K562 (cell line): ENCODE data around the gene MON2. TPM values are rescaled to one million over a fixed set of nuclear protein-coding genes. Genes with fewer than 3 reads are reported as not detected.

ENCODE experiments used
- ATAC-seq: fragments of 200-7000 bp; cut with Tn5 transposase; 3 replicates; pipeline ENCODE4 v1.9.1; 2020; ENCODE audit warnings: moderate library complexity
- BruUV-seq: library from RNA; stranded (reverse); fragments of 400-500 nt; replicated peaks from 2 replicates; lab custom pipeline; 2021; lab: Mats Ljungman, UMichigan
- CTCF ChIA-PET: fragments of 300-600 bp; formaldehyde crosslinking; extraction: SDS; loops from one replicate; lab custom pipeline; 2021; ENCODE audit warnings: low intra/inter-chr PET ratio; lab: Yijun Ruan, JAX
- POLR2A ChIA-PET: fragments of 300-600, 350-650 bp; sonication (Branson Sonifier 250); formaldehyde crosslinking; extraction: SDS; loops from one replicate; lab custom pipeline; 2021; ENCODE audit warnings: antibody characterized with exemption, inconsistent platforms; lab: Yijun Ruan, JAX
- DNase-seq, 4 experiments: peaks; one replicate each; pipeline versions ENCODE4 v3.0.0 to v3.0.0-alpha.2; 2011 to 2018; ENCODE audit warnings: low spot score in 3 of 4, mixed read lengths in 3 of 4; ENCODE audit errors: extremely low read depth in 1 of 4
- FAIRE-seq: peaks from 2 replicates; lab custom pipeline; 2011; peaks lifted over from hg19 to GRCh38; lab: Jason Lieb, UNC
- H2AFZ ChIP-seq: 2 replicates; pipeline ENCODE4 v1.6.0; 2011; ENCODE audit warnings: low read depth, low read length, control low read depth, inconsistent platforms
- H3K27ac ChIP-seq: fragments of 200-600 bp; 3 replicates; pipeline ENCODE4 v1.8.0; 2011; ENCODE audit warnings: low read depth, mild to moderate bottlenecking, control low read depth, inconsistent platforms, low read length, moderate library complexity, mixed read lengths; ENCODE audit errors: extremely low read depth
- H3K27me3 ChIP-seq, 2 experiments: fragments of 300-600 bp in 1 of 2; 2 replicates in 1 of 2; 3 replicates in 1 of 2; pipeline versions ENCODE4 v1.6.0 to v1.8.0; 2011; ENCODE audit warnings: inconsistent platforms in 2 of 2, low read length in 2 of 2, mild to moderate bottlenecking in 1 of 2, mixed read lengths in 1 of 2, moderate library complexity in 1 of 2; ENCODE audit not compliant: control insufficient read depth in 2 of 2, insufficient read depth in 2 of 2
- H3K36me3 ChIP-seq: fragments of 300-600 bp; 3 replicates; pipeline ENCODE4 v1.8.0; 2011; ENCODE audit warnings: mild to moderate bottlenecking, low read length, inconsistent platforms; ENCODE audit not compliant: control insufficient read depth, insufficient read depth
- H3K4me1 ChIP-seq, 2 experiments: fragments of 200-600 bp in 1 of 2; replicated peaks in 1 of 2; 2 replicates in 1 of 2; 3 replicates in 1 of 2; pipeline versions ENCODE4 v1.5.1 to v1.8.0; 2011; ENCODE audit warnings: inconsistent platforms in 2 of 2, low read length in 2 of 2, mild to moderate bottlenecking in 1 of 2, mixed read lengths in 1 of 2, moderate library complexity in 1 of 2; ENCODE audit not compliant: control insufficient read depth in 2 of 2, insufficient read depth in 2 of 2
- H3K4me2 ChIP-seq: 2 replicates; pipeline ENCODE4 v1.6.1; 2011; ENCODE audit warnings: low read length, control low read depth, inconsistent platforms, mixed read lengths; ENCODE audit not compliant: insufficient read depth
- H3K4me3 ChIP-seq: fragments of 200-600 bp; sonication (generic), shearing (Covaris generic); 2 replicates; pipeline ENCODE4 v1.5.1; 2016; ENCODE audit warnings: control low read depth, inconsistent platforms
- H3K79me2 ChIP-seq: fragments of 200-600 bp; 3 replicates; pipeline ENCODE4 v1.8.0; 2011; ENCODE audit warnings: low read length, inconsistent platforms; ENCODE audit not compliant: control insufficient read depth, insufficient read depth
- H3K9ac ChIP-seq, 2 experiments: 2 replicates each; pipeline versions ENCODE4 v1.6.0 to v1.6.1; 2011; ENCODE audit warnings: low read depth in 2 of 2, low read length in 2 of 2, control low read depth in 1 of 2, inconsistent platforms in 1 of 2, mild to moderate bottlenecking in 1 of 2, mixed read lengths in 1 of 2; ENCODE audit not compliant: insufficient read depth in 1 of 2
- H3K9me1 ChIP-seq: one replicate; pipeline ENCODE4 v1.6.0; 2011; ENCODE audit warnings: inconsistent platforms, mild to moderate bottlenecking, low read length, moderate library complexity; ENCODE audit not compliant: control insufficient read depth, insufficient read depth
- H3K9me3 ChIP-seq: replicated peaks from 2 replicates; pipeline ENCODE4 v1.5.1; 2011; ENCODE audit warnings: low read depth, low read length, inconsistent platforms; ENCODE audit not compliant: control insufficient read depth, insufficient read depth
- H4K20me1 ChIP-seq: replicated peaks from 2 replicates; pipeline ENCODE4 v1.6.1; 2011; ENCODE audit warnings: low read length, inconsistent platforms, mixed read lengths; ENCODE audit not compliant: control insufficient read depth, insufficient read depth
- GMEB1 ChIP-seq: fragments of 250-450 bp; sonication (Bioruptor Pico); IDR thresholded peaks from 2 replicates; pipeline ENCODE4 v1.4.0; 2020; ENCODE audit warnings: mild to moderate bottlenecking
- NEUROD1 ChIP-seq: fragments of 150-350 bp; IDR thresholded peaks from 2 replicates; pipeline ENCODE4 v1.6.1; 2014; ENCODE audit warnings: borderline replicate concordance, low read length, low read depth; ENCODE audit not compliant: partially characterized antibody
- SREBF1 ChIP-seq: fragments of 150-350 bp; IDR thresholded peaks from 2 replicates; pipeline ENCODE4 v1.6.1; 2014; ENCODE audit warnings: antibody characterized with exemption, low read depth, low read length, borderline replicate concordance
- SRF ChIP-seq, 2 experiments: fragments of 250-450, 450-650 bp in 1 of 2; sonication (Bioruptor Pico) in 1 of 2; sonication (generic) in 1 of 2; formaldehyde crosslinking; IDR thresholded peaks; 2 replicates each; pipeline versions ENCODE4 v1.5.0 to v1.5.1; 2020 to 2022; ENCODE audit warnings: mild to moderate bottlenecking in 1 of 2, missing genetic modification reagents in 1 of 2
- WGBS: fragments of 100-300 bp; shearing (Covaris generic); methylation state at CpG from one replicate; pipeline ENCODE4 v1.1.6; 2016; ENCODE audit warnings: low coverage, mixed read lengths; ENCODE audit not compliant: insufficient coverage; ENCODE audit errors: missing lambda C conversion rate; 5-methylcytosine and 5-hydroxymethylcytosine counted together
- in situ Hi-C: fragments of 300-500 bp; cut with MboI; formaldehyde crosslinking; loops from 4 replicates; pipeline ENCODE4 v1.15.0; 2018; ENCODE audit warnings: inconsistent platforms, mixed read lengths
- intact Hi-C: fragments of 100-400 bp; cut with micrococcal nuclease; formaldehyde crosslinking; loops from 2 replicates; pipeline ENCODE4 v1.14.2; 2022
- polyA plus RNA-seq, 8 experiments: library from polyadenylated mRNA; depleted of rRNA in 4 of 8; stranded (reverse) in 5 of 8; unstranded in 3 of 8; fragments of >200 nt; fragmentation: Nextera tagmentation in 2 of 8; fragmentation: Illumina TruSeq in 1 of 8; extraction: Ambion mirVana in 2 of 8; extraction: Trizol in 1 of 8; gene quantifications; 2 replicates each; pipeline versions ENCODE4 v1.2.1 to v1.2.3, GENCODE V29; 2011 to 2014; ENCODE audit warnings: inconsistent platforms in 1 of 8, missing spikeins in 1 of 8
- total RNA-seq, 7 experiments: library from RNA; depleted of rRNA in 6 of 7; stranded (reverse); fragments of >200 nt in 6 of 7; fragmentation: Illumina TruSeq in 2 of 7; extraction: Trizol in 2 of 7; gene quantifications; 2 replicates each; pipeline versions ENCODE4 v1.2.1 to v1.2.3, GENCODE V29; 2011 to 2021; ENCODE audit warnings: low replicate concordance in 1 of 7

MON2 gene
- total and polyA plus RNA-seq, 9 of the 15 experiments (the other 6 are each of a cell fraction or from before 2014, with no cell fraction given): 3.6 to 31.6 (median 16.8) TPM

GRCh38 chr12:62605981-62606380 is 139.4 kb downstream of the MON2 start:
- no peaks in the 10 kb centered on the region for H3K27me3 ChIP-seq
- no peak for ATAC-seq
- WGBS: 98% methylated on average over 2 of the region's 2 CpGs
- H3K79me2 ChIP-seq: peaks cover 33% of the 10 kb centered on the region
- TF ChIP-seq SRF (CRISPR knock-in tag; IDR thresholded peaks at IDR 0.05): no peak
- TF ChIP-seq NEUROD1: no peak
- TF ChIP-seq GMEB1 (CRISPR knock-in tag): no peak
- no peak for TF ChIP-seq SREBF1
- H4K20me1 ChIP-seq: no peaks in the 10 kb centered on the region
- peaks cover 2% of the 10 kb centered on the region; the same call in 1 of the 3 replicates for H3K36me3 ChIP-seq
- intact Hi-C loops: loop anchor here (10.0 kb wide), 1 partner anchor 341 kb away; the partner anchor contains the start of gene USP15
- peaks cover 17% of the 10 kb centered on the region in 2 experiments; a peak in 4 of 5 replicates for H3K4me1 ChIP-seq
- in situ Hi-C loops: no loop called here
- no peak overlapping the region for H2AFZ ChIP-seq
- ChIA-PET CTCF (no interaction called here), POLR2A (interaction anchor here (1.3 kb wide), 1 partner anchor 14 kb away, joined by 5 read pairs; no protein-coding TSS in a partner anchor)
- no peak overlapping the region for H3K4me3 ChIP-seq
- H3K4me2 ChIP-seq: no peak overlapping the region
- FAIRE-seq: no peak
- H3K9ac ChIP-seq: no peak overlapping the region
- DNase-seq: no peak
- no peak overlapping the region for H3K27ac ChIP-seq
- BruUV-seq: no TSS peak
- H3K9me1 ChIP-seq: no peaks in the 10 kb centered on the region
- H3K9me3 ChIP-seq: no peaks in the 10 kb centered on the region
